ENCODE results near the gene RHOBTB1.

The RHOBTB1 gene

GRCh38 chr10:60901561-60902235 lies 42.3 kb downstream of the RHOBTB1 start:
- no peak for DNase-seq

- DNase-seq, result no peak
Observed at GRCh38 chr10:60899266-60899665, 44.7 kb downstream of the RHOBTB1 start.

GRCh38 chr10:60898321-60898720 lies 45.7 kb downstream of the RHOBTB1 start:
- no peak for DNase-seq

- no peak for DNase-seq
Observed at GRCh38 chr10:60896810-60897209, 47.2 kb downstream of the RHOBTB1 start.

DNA sequence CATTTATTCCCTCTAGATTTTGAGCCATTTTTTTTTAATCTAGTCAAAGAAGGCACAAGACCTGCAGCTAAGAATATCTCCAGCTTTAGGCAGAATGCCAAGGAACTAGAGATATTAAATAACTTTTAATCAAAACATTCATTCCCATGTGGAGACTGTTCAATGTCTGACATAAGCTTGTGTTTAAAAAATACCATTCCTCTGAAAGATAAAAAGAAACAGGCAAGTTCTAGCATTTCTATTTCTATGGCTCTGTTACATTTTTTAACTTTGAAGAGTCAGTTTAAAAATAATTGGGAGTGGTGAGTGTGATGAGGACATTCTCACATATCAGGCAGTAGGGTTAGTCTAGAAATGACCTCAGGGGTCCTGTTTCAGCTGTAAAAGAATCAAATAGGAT lies 48.0 kb downstream of the RHOBTB1 start:
- DNase-seq, result no peak

DNA sequence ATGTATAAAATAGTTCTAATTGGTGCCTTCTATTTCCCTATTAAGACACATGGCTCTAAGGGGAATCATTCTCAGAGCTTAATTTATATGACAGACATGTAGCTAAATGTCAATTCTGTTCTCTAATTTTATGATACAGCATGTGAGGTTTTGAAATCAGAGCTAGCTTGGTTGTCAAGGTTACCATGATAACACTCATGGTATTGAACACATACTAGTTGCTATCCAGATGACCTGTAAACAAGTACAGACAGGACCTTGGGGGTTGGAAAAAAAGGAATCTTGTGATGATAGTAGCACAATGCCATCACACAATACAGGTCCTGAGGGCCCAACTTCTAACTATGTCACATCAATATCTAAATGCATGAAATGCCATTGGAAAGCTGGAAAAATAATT lies 49.2 kb downstream of the RHOBTB1 start:
- no peak for DNase-seq

DNA sequence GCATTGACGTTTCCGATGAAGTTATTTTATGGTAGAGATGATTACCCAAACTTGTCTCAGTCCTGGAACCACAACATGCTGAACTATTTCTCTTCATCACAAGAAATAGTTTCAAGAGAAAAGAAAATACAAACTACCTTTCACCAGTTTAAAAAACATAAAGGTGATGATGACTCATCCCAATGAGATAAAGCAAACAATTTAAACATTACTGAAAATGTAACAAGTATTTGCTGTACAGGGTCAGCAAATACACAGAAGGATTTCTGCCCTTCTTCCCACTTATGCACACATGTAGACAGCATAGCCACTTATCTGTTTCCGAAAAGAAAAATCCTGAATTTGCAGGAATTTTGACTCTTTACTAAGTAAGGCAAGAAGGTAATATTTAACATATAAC lies 50.8 kb downstream of the RHOBTB1 start:
- no peak for DNase-seq

DNA sequence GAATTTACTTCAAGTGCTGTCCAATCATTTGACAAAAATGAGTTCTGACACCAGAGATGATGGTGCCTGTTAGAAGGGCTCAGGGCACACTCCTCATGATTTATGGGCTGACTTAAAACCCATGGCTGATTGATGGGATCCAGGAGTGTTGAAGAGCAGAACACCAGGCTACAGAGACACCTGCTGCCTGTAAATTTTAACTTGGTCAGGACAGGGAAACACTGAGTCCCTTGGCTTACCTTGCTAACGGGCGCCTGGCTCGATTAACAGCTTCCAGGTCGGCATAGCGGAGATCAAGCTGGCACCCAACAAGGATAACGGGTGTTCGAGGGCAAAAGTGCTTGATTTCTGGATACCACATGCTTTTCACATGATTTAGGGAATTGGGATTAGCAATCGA lies 51.4 kb downstream of the RHOBTB1 start:
- no peak for DNase-seq

- DNase-seq, result no peak
Observed at GRCh38 chr10:60890811-60891210, 53.2 kb downstream of the RHOBTB1 start.

- no peak for DNase-seq
Observed at GRCh38 chr10:60883187-60883586, 60.8 kb downstream of the RHOBTB1 start.

DNA sequence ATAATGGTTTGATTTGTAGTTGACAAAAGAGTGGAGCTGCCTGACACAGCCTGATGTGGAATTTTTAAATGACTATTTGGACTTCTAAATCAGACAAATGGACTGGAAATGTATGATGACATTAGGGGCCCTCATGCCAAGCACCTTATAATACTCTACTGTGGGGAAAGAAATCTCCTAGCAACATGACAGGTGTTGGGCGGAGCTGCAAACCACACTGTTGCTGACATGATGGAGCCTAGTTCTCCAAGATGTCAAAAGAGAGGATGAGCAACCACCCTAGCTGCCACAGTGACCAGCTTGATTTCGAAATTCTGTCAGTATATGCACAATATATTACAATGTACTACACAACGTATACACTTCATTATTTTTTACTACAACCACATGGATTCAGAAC lies 65.8 kb downstream of the RHOBTB1 start:
- DNase-seq, result no peak

GRCh38 chr10:60877777-60878120 lies 66.2 kb downstream of the RHOBTB1 start:
- no peak for DNase-seq

GRCh38 chr10:60877061-60877776 lies 66.8 kb downstream of the RHOBTB1 start:
- no peak for DNase-seq

- DNase-seq, result no peak
Observed at GRCh38 chr10:60873758-60874157, 70.2 kb downstream of the RHOBTB1 start.

DNA sequence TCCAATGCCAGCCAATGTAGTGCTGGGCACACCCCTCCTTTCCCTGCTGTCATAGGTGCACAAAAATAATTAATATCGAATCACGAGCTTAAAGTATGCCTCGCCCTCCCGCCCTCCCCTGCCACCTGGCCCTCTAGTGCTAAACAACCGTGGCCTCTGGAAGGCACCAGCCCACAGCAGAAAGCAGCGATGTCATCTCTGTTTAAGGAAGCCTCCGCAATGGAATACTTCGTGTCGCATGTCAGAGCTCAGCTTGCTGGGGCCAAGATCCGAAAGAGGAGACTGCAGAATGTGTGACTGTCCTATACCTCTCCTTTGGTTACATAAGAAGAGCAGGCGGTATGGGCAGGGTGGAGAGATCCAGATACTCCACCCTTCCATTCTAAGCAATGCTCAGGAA lies 71.5 kb downstream of the RHOBTB1 start:
- DNase-seq, result no peak

- DNase-seq, result no peak
Observed at GRCh38 chr10:60871215-60871614, 72.8 kb downstream of the RHOBTB1 start.

GRCh38 chr10:60870803-60871202 lies 73.2 kb downstream of the RHOBTB1 start:
- DNase-seq, result no peak

- DNase-seq, result no peak
Observed at GRCh38 chr10:60870416-60870728, 73.6 kb downstream of the RHOBTB1 start.

GRCh38 chr10:60869652-60870415 lies 74.2 kb downstream of the RHOBTB1 start:
- DNase-seq, result no peak

GRCh38 chr10:60868946-60869345 lies 75.0 kb downstream of the RHOBTB1 start:
- no peak for DNase-seq

GRCh38 chr10:60865198-60865783 lies 78.7 kb downstream of the RHOBTB1 start:
- no peak for DNase-seq

DNA sequence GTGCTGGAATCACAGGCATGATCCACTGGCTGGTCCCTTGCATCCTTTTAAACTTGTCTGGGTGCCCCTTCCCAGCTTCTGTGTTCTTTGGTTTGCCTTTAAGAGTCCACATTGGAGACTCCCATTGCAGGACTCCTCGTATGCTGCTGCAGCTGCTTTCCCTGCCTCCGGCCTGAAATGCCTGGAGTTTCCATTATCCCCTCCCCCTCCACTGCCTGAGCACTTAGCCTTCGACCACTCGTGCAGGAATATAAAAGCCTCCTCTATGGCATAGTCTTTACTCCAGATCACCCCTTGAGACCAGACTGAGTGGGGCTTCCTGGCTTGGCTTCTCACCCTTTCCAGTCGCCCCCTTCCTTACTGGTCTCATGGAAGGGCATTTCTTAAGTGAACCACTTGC lies 80.2 kb downstream of the RHOBTB1 start:
- no peak for DNase-seq

- DNase-seq, result no peak
Observed at GRCh38 chr10:60862517-60862916, 81.5 kb downstream of the RHOBTB1 start.

- no peak for DNase-seq
Observed at GRCh38 chr10:60856405-60856804, 87.6 kb downstream of the RHOBTB1 start.
